ENCODE data around the gene TXNRD2.

GRCh38 chr22:19864538-19865106, 77.0 kb downstream of the TXNRD2 start:
- TF ChIP-seq CTCF (IDR thresholded peaks at IDR 0.05) (no peak), POLR2A (IDR thresholded peaks at IDR 0.05) (no peak)
